SK-N-SH treated with all-trans-retinoic acid at 6 μM for 48 hours (cell line): Measurements from ENCODE around the gene P4HTM.

Experiments used
- ARNTL ChIP-seq: fragments of 450-650 bp; formaldehyde crosslinking; IDR thresholded peaks from 2 replicates; pipeline ENCODE4 v1.5.0; 2020; ENCODE audit warnings: low read depth, mild to moderate bottlenecking, moderate library complexity, borderline replicate concordance
- CREB5 ChIP-seq: fragments of 250-450 bp; sonication (Bioruptor Pico); IDR thresholded peaks from 2 replicates; pipeline ENCODE4 v1.5.1; 2020; ENCODE audit warnings: low read depth, mild to moderate bottlenecking, moderate library complexity
- CSRNP3 ChIP-seq: fragments of 250-450 bp; sonication (Bioruptor Pico); IDR thresholded peaks from 2 replicates; pipeline ENCODE4 v1.5.1; 2021; ENCODE audit warnings: mild to moderate bottlenecking, moderate library complexity
- GLIS3 ChIP-seq: fragments of 250-450 bp; sonication (Bioruptor Pico); IDR thresholded peaks from 2 replicates; pipeline ENCODE4 v1.5.0; 2020; ENCODE audit warnings: mild to moderate bottlenecking, moderate library complexity
- PATZ1 ChIP-seq: fragments of 250-450 bp; sonication (Bioruptor Pico); IDR thresholded peaks from 2 replicates; pipeline ENCODE4 v1.8.0; 2020; ENCODE audit warnings: mild to moderate bottlenecking, moderate library complexity, borderline replicate concordance
- POU6F1 ChIP-seq: fragments of 250-450 bp; sonication (Bioruptor Pico); IDR thresholded peaks from 2 replicates; pipeline ENCODE4 v1.8.0; 2021; ENCODE audit warnings: low read depth, mild to moderate bottlenecking, moderate library complexity, borderline replicate concordance
- PPARA ChIP-seq: fragments of 250-450 bp; sonication (Bioruptor Pico); IDR thresholded peaks from 2 replicates; pipeline ENCODE4 v1.5.0; 2020; ENCODE audit warnings: mild to moderate bottlenecking, borderline replicate concordance
- RARB ChIP-seq: fragments of 250-450 bp; sonication (Bioruptor Pico); IDR thresholded peaks from 2 replicates; pipeline ENCODE4 v1.8.0; 2021; ENCODE audit warnings: mild to moderate bottlenecking, moderate library complexity
- ZC3H10 ChIP-seq: fragments of 250-450 bp; sonication (Bioruptor Pico); IDR thresholded peaks from 2 replicates; pipeline ENCODE4 v1.5.1; 2021; ENCODE audit warnings: mild to moderate bottlenecking, moderate library complexity
- ZFP3 ChIP-seq: fragments of 250-450 bp; sonication (Bioruptor Pico); IDR thresholded peaks from 2 replicates; pipeline ENCODE4 v1.5.0; 2020; ENCODE audit warnings: mild to moderate bottlenecking, moderate library complexity
- ZNF70 ChIP-seq: fragments of 450-650 bp; formaldehyde crosslinking; IDR thresholded peaks from 2 replicates; pipeline ENCODE4 v1.5.0; 2020; ENCODE audit warnings: mild to moderate bottlenecking, moderate library complexity

GRCh38 chr3:49005998-49006397 is 16.0 kb downstream of the P4HTM start:
- TF ChIP-seq GLIS3 (no peak), ZFP3 (no peak), PPARA (CRISPR knock-in tag) (no peak), POU6F1 (no peak), ZNF70 (CRISPR knock-in tag) (no peak), CSRNP3 (no peak), ARNTL (no peak), CREB5 (CRISPR knock-in tag) (no peak), RARB (no peak), PATZ1 (CRISPR knock-in tag) (no peak), ZC3H10 (no peak)
